ENCODE data around the gene MYH14.

GRCh38 chr19:50191216-50191615 lies 12.2 kb upstream of the MYH14 start:
- TF ChIP-seq POLR2A (IDR thresholded peaks at IDR 0.05; ENCODE audit: extremely low read depth, insufficient read length) (no peak), MYC (IDR thresholded peaks at IDR 0.05; ENCODE audit: low read depth, low read length) (no peak)
- TF ChIP-seq, protein P1, sequence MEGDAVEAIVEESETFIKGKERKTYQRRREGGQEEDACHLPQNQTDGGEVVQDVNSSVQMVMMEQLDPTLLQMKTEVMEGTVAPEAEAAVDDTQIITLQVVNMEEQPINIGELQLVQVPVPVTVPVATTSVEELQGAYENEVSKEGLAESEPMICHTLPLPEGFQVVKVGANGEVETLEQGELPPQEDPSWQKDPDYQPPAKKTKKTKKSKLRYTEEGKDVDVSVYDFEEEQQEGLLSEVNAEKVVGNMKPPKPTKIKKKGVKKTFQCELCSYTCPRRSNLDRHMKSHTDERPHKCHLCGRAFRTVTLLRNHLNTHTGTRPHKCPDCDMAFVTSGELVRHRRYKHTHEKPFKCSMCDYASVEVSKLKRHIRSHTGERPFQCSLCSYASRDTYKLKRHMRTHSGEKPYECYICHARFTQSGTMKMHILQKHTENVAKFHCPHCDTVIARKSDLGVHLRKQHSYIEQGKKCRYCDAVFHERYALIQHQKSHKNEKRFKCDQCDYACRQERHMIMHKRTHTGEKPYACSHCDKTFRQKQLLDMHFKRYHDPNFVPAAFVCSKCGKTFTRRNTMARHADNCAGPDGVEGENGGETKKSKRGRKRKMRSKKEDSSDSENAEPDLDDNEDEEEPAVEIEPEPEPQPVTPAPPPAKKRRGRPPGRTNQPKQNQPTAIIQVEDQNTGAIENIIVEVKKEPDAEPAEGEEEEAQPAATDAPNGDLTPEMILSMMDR (IDR thresholded peaks at IDR 0.05; ENCODE audit: low read depth, low read length), result no peak
